ENCODE results near the gene PTGS1.
A peak's percentile ranks its signal among the peaks of the same experiment; 100 is the strongest.

PTGS1 gene

DNA sequence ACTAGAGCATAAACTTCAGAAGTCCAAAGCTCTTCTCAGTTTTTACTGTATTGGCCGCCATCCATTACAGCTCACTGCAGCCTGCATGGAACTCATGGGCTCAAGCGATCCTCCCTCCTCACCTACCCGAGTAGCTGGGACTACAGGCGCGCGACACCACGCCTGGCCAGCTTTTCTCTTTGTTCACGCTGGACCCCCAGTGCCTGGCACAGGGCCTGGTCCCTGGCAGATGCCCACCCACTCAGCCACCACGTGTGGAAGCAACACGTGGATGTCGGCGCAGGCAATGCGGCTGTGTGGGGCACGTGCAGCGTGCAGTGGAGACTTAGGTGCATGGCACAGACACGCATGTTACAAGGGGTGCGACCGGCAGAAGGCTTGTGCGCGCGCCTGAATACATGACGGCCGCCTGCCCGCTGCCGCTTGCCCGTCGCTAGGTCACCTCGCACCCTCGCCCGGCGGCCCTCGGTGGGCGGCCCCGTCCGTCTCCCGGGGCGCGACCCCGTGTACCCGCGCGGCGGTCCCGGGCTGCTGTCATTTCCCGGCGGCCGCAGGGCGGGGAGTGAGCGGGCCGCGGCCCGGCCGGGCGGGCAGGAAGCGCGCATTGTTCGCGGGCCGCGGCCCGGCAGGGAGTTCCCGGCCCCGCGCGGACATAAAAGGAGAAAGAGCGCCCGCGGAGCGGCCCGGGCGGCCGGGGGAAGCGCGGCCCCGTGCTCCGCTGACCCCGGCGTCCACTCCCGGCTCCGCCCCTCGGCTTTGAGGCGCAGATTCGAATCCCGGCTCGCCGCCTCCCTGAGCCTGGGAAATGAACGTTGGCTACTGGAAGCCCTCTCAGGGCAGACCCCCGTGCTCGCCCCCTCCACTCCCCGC lies 24.1 kb upstream of the PTGS1 start:
- no peaks in the 10 kb centered on the region for H3K9me3 ChIP-seq (ENCODE audit: control insufficient read depth, insufficient read depth, low read length)
- H3K27ac ChIP-seq (ENCODE audit: low read length): no peak overlapping the region
- no peak for DNase-seq (ENCODE audit: low read depth, low spot score)
- H3K4me1 ChIP-seq (ENCODE audit: control insufficient read depth, insufficient read depth, low read length): peaks cover 4% of the 10 kb centered on the region
- no CpG with 5 or more reads among the region's 90 CpGs for WGBS (ENCODE audit: insufficient coverage, insufficient read length)
- no peaks in the 10 kb centered on the region for H3K27me3 ChIP-seq (ENCODE audit: control insufficient read depth, insufficient read depth, low read length)
- H3K36me3 ChIP-seq (ENCODE audit: control insufficient read depth, insufficient read depth, low read length): no peaks in the 10 kb centered on the region
- peak overlapping the region; percentile 65 for H3K4me3 ChIP-seq (ENCODE audit: low read length)

DNA sequence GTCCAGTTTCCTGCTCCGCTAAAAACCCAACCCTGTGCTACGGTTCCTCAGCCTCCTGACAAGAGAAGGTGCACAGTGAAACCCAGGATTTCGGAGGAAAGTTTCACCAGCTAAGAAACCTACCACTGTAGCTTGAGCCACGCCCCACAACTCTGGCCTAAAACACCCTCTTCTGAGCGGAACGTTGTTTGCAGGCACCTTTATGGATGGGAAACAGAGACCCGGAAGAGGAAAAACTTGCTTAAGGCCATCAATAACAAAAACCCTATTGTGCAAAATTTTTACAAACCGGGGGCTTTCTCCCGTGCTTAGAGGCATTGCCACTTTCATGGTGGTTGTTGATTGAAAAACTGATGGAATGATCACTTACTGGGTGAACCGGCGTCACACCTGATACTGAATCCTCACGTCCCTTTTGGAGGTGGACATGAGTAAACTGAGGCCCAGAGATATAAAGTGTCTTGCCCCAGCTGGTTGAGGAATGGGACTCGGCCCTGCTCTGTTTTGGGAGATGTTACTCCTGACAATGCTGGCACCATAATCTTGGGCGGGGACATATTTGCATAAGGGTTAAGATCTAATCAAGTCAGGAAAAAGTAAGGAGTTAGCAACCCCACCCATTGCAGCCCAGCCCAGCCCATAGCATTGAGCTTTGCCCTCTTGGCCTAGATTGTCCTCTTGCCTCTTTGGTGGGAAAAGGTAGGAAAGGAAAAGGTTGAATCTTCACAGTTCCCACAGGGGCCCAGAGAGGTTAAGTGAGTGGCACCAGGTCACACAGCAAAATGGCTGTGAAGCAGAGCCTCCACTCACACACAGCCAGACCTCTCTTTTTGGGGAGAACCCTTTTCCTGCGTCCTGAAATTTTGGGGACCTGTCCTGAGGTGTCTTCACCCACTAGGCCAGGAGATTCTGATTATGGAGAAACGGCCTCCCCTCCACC lies 23.2 kb upstream of the PTGS1 start:
- peak overlapping the region; percentile 65; the same call in 1 of the 2 replicates for H3K4me3 ChIP-seq (ENCODE audit: low read length)
- DNase-seq (ENCODE audit: low read depth, low spot score): no peak
- H3K9me3 ChIP-seq (ENCODE audit: control insufficient read depth, insufficient read depth, low read length): no peaks in the 10 kb centered on the region
- WGBS (ENCODE audit: insufficient coverage, insufficient read length): no CpG with 5 or more reads among the region's 16 CpGs
- H3K36me3 ChIP-seq (ENCODE audit: control insufficient read depth, insufficient read depth, low read length): no peaks in the 10 kb centered on the region
- no peak overlapping the region for H3K27ac ChIP-seq (ENCODE audit: low read length)
- no peaks in the 10 kb centered on the region for H3K27me3 ChIP-seq (ENCODE audit: control insufficient read depth, insufficient read depth, low read length)
- H3K4me1 ChIP-seq (ENCODE audit: control insufficient read depth, insufficient read depth, low read length): peaks cover 2% of the 10 kb centered on the region; the same call in 1 of the 2 replicates

GRCh38 chr9:122348288-122348777 lies 22.5 kb upstream of the PTGS1 start:
- DNase-seq (ENCODE audit: low read depth, low spot score): no peak

GRCh38 chr9:122348791-122349190 lies 22.0 kb upstream of the PTGS1 start:
- Histone ChIP-seq H3K36me3 (ENCODE audit: control insufficient read depth, insufficient read depth, low read length) (no peaks in the 10 kb centered on the region), H3K9me3 (ENCODE audit: control insufficient read depth, insufficient read depth, low read length) (no peaks in the 10 kb centered on the region), H3K27me3 (ENCODE audit: control insufficient read depth, insufficient read depth, low read length) (no peaks in the 10 kb centered on the region), H3K27ac (ENCODE audit: low read length) (no peak overlapping the region), H3K4me1 (ENCODE audit: control insufficient read depth, insufficient read depth, low read length) (peaks cover 2% of the 10 kb centered on the region; the same call in 1 of the 2 replicates), H3K4me3 (ENCODE audit: low read length) (no peak overlapping the region)
- no peak for DNase-seq (ENCODE audit: low read depth, low spot score)
- no CpG with 5 or more reads among the region's 2 CpGs for WGBS (ENCODE audit: insufficient coverage, insufficient read length)

More at GRCh38 chr9:122348288-122348777, 22.5 kb upstream of the PTGS1 start:
- Histone ChIP-seq H3K4me1 (ENCODE audit: control insufficient read depth, insufficient read depth, low read length) (peaks cover 2% of the 10 kb centered on the region; the same call in 1 of the 2 replicates), H3K9me3 (ENCODE audit: control insufficient read depth, insufficient read depth, low read length) (no peaks in the 10 kb centered on the region), H3K27me3 (ENCODE audit: control insufficient read depth, insufficient read depth, low read length) (no peaks in the 10 kb centered on the region), H3K36me3 (ENCODE audit: control insufficient read depth, insufficient read depth, low read length) (no peaks in the 10 kb centered on the region), H3K27ac (ENCODE audit: low read length) (no peak overlapping the region), H3K4me3 (ENCODE audit: low read length) (no peak overlapping the region)
- no CpG with 5 or more reads among the region's 12 CpGs for WGBS (ENCODE audit: insufficient coverage, insufficient read length)

DNA sequence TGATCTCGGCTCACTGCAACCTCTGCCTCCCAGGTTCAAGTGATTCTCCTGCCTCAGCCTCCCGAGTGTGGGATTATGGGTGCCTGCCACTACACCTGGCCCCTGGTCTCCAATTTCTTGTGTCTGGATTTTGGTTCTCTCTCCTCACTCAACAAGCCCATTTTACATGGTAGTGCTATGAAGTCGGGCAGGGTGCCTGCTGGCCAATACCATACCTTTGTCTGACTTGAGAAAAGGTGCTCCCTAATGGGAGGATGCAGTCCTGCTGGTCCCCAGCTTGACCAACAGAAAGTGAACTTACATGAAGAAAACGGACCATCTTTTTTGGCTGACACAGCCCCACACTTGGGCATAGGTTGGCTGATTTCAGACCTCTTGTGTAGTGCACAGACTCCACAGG lies 21.6 kb upstream of the PTGS1 start:
- no peak overlapping the region for H3K4me3 ChIP-seq (ENCODE audit: low read length)
- H3K4me1 ChIP-seq (ENCODE audit: control insufficient read depth, insufficient read depth, low read length): peaks cover 2% of the 10 kb centered on the region; the same call in 1 of the 2 replicates
- H3K27me3 ChIP-seq (ENCODE audit: control insufficient read depth, insufficient read depth, low read length): no peaks in the 10 kb centered on the region
- no peak overlapping the region for H3K27ac ChIP-seq (ENCODE audit: low read length)
- H3K36me3 ChIP-seq (ENCODE audit: control insufficient read depth, insufficient read depth, low read length): no peaks in the 10 kb centered on the region
- no peak for DNase-seq (ENCODE audit: low read depth, low spot score)
- no CpG with 5 or more reads among the region's 4 CpGs for WGBS (ENCODE audit: insufficient coverage, insufficient read length)
- no peaks in the 10 kb centered on the region for H3K9me3 ChIP-seq (ENCODE audit: control insufficient read depth, insufficient read depth, low read length)

DNA sequence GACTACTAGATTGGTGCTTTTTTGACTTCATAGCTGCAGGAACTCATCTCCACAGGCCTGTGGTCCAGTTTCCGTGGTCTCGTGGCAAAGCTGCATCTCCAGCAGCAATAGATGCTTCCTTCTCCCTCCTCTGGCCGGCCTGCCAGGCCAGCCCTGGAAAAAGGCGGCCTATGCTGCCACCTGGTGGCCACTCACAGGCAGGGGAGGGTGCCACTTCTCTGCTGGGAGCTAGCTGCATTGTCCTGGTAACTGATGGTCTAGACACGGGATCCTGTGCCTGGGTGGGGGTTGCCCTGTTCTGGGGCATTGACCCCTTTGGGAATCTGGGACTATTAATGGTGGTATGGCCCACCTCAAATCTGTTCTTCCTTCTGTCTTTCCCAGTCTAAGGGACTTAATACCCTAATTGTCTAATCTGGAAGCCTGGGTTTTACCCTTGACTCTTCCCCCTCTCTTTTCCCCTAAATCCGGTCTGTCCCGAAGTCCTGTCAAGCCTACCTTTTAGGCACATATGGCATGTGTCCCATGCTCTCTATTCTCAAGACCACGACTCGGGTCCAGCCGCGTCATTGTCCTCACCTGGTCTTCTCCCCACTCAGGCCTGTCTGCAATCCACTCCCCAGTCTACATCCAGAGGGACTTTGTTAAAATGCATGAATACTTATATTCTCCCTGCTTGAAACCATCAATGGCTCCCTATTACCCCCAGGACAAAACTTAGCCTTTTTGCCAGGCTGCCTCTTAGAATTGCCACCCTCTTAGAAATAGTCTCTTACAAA lies 20.1 kb upstream of the PTGS1 start:
- no CpG with 5 or more reads among the region's 11 CpGs for WGBS (ENCODE audit: insufficient coverage, insufficient read length)
- Histone ChIP-seq H3K4me1 (ENCODE audit: control insufficient read depth, insufficient read depth, low read length) (peaks cover 2% of the 10 kb centered on the region; the same call in 1 of the 2 replicates), H3K4me3 (ENCODE audit: low read length) (no peak overlapping the region), H3K9me3 (ENCODE audit: control insufficient read depth, insufficient read depth, low read length) (no peaks in the 10 kb centered on the region), H3K27ac (ENCODE audit: low read length) (no peak overlapping the region), H3K27me3 (ENCODE audit: control insufficient read depth, insufficient read depth, low read length) (no peaks in the 10 kb centered on the region), H3K36me3 (ENCODE audit: control insufficient read depth, insufficient read depth, low read length) (no peaks in the 10 kb centered on the region)
- no peak for DNase-seq (ENCODE audit: low read depth, low spot score)

DNA sequence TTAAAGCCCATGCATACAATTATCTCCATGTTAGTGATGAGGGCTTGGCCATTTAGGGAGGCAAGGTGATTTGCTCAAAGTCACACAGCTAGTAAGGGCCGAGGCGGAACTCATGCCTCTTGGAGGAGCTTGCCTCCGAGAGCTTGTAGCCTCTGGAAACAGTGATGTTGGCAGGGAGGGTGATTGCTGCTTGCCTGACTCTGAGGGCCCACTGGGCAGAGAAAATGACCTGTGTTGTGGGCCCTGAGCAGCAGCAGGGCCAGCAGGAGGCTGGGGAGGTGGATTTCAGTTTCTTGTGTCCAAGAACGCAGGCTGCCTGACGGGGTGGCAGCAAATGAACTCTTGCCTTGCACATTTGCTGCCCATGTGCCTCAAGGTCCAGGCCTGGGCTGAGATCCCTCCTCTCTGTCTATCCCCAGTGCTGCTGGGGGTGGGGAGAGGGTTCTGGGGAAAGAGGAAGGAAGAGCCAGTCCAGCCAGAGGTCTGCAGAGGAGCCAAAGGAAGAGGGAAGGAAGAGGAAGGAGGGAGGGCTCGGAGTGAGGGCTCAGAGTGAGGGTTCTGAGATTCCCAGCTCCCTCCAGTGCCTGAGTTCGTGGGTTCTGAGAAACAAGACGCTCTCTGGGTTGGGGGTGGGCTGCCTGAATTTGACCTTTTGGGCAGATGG lies 16.2 kb upstream of the PTGS1 start:
- no peak for DNase-seq (ENCODE audit: low read depth, low spot score)
- H3K4me3 ChIP-seq (ENCODE audit: low read length): no peak overlapping the region
- WGBS (ENCODE audit: insufficient coverage, insufficient read length): no CpG with 5 or more reads among the region's 8 CpGs
- no peaks in the 10 kb centered on the region for H3K27me3 ChIP-seq (ENCODE audit: control insufficient read depth, insufficient read depth, low read length)
- H3K27ac ChIP-seq (ENCODE audit: low read length): no peak overlapping the region
- H3K9me3 ChIP-seq (ENCODE audit: control insufficient read depth, insufficient read depth, low read length): no peaks in the 10 kb centered on the region
- no peaks in the 10 kb centered on the region for H3K36me3 ChIP-seq (ENCODE audit: control insufficient read depth, insufficient read depth, low read length)
- no peaks in the 10 kb centered on the region for H3K4me1 ChIP-seq (ENCODE audit: control insufficient read depth, insufficient read depth, low read length)

DNA sequence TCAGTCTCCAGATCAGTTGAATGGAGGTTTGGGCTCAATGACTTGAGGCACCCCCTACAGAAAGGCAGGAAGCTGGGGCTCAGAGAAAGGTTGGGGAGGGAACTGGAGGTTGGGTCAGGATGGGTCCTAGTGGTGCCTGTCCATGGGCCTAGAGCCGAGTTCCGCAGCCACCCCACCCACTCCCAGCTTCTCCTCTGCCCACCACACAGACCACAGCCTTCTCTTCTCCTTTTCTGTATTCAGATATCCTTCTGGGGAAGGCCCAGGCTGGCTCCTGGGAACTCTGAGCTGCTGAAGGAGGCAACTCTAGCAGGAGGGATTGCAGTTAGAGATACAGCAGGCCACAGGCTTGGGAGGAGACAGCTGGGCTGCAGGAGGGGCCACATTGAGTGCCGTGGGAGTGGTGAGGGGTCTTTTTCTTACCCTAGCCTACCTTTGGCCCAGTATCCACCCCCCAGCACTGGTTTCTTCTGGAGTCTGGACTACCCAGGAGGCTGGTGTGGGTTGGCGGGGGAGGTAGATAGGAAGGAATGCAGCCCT lies 15.4 kb upstream of the PTGS1 start:
- H3K9me3 ChIP-seq (ENCODE audit: control insufficient read depth, insufficient read depth, low read length): no peaks in the 10 kb centered on the region
- no peaks in the 10 kb centered on the region for H3K36me3 ChIP-seq (ENCODE audit: control insufficient read depth, insufficient read depth, low read length)
- H3K27ac ChIP-seq (ENCODE audit: low read length): no peak overlapping the region
- no peak overlapping the region for H3K4me3 ChIP-seq (ENCODE audit: low read length)
- no peaks in the 10 kb centered on the region for H3K27me3 ChIP-seq (ENCODE audit: control insufficient read depth, insufficient read depth, low read length)
- WGBS (ENCODE audit: insufficient coverage, insufficient read length): no CpG with 5 or more reads among the region's 4 CpGs
- DNase-seq (ENCODE audit: low read depth, low spot score): no peak
- H3K4me1 ChIP-seq (ENCODE audit: control insufficient read depth, insufficient read depth, low read length): no peaks in the 10 kb centered on the region

DNA sequence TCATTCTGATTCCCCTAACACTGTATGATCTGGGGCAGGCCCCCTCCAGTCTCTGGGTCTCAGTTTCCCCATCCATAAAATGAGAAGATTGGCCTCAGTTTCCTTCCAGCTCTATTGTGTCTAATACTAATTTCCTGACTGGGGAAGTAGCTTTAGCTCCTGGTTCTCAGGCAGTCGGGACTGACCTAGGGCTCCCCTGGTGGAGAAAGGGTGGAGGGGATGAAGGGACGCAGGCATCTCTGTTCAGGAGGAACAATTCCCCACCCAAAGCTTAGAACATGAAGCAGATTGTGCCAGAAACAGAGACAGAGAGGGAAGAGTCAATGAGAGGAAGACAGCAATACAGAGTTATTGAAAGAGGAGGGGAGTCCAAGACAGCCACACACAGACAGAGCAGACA lies 14.2 kb upstream of the PTGS1 start:
- H3K36me3 ChIP-seq (ENCODE audit: control insufficient read depth, insufficient read depth, low read length): no peaks in the 10 kb centered on the region
- H3K4me1 ChIP-seq (ENCODE audit: control insufficient read depth, insufficient read depth, low read length): no peaks in the 10 kb centered on the region
- WGBS (ENCODE audit: insufficient coverage, insufficient read length): no CpG with 5 or more reads among the region's 2 CpGs
- no peak overlapping the region for H3K27ac ChIP-seq (ENCODE audit: low read length)
- H3K4me3 ChIP-seq (ENCODE audit: low read length): no peak overlapping the region
- H3K9me3 ChIP-seq (ENCODE audit: control insufficient read depth, insufficient read depth, low read length): no peaks in the 10 kb centered on the region
- H3K27me3 ChIP-seq (ENCODE audit: control insufficient read depth, insufficient read depth, low read length): no peaks in the 10 kb centered on the region
- DNase-seq (ENCODE audit: low read depth, low spot score): no peak
